ENCODE measurements around the gene GPR148.

GRCh38 chr2:130762031-130762909 lies 33.4 kb downstream of the GPR148 start:
- no peak for TF ChIP-seq CTCF (IDR thresholded peaks at IDR 0.05; ENCODE audit: control extremely low read depth in 1 of 3, insufficient read depth in 1 of 3, low read depth in 1 of 3, low read length in 3 of 3)
- no peak for TF ChIP-seq USF2 (IDR thresholded peaks at IDR 0.05; ENCODE audit: low read length)
- TF ChIP-seq SRF (IDR thresholded peaks at IDR 0.05; ENCODE audit: low read depth, low read length): no peak
- no peak for TF ChIP-seq TAF1 (IDR thresholded peaks at IDR 0.05; ENCODE audit: low read depth, low read length)
- TF ChIP-seq RAD21 (IDR thresholded peaks at IDR 0.05 in 1 of 2, conservative IDR thresholded peaks at IDR 0.05 in 1 of 2; ENCODE audit: low read depth in 2 of 2, low read length in 2 of 2): no peak
- TF ChIP-seq EZH2 (IDR thresholded peaks at IDR 0.05; ENCODE audit: low read depth, low read length, severe bottlenecking): no peak
- no peak for TF ChIP-seq POLR2A (IDR thresholded peaks at IDR 0.05; ENCODE audit: control extremely low read depth in 1 of 2, low read depth in 2 of 2, low read length in 2 of 2)
- no peak for TF ChIP-seq SP1 (IDR thresholded peaks at IDR 0.05; ENCODE audit: low read depth, low read length)
- no peak for TF ChIP-seq EP300 (IDR thresholded peaks at IDR 0.05; ENCODE audit: borderline replicate concordance in 1 of 2, low read depth in 2 of 2, low read length in 2 of 2)
- TF ChIP-seq TBP (IDR thresholded peaks at IDR 0.05; ENCODE audit: low read depth, low read length): no peak
- TF ChIP-seq CBX5 (IDR thresholded peaks at IDR 0.05; ENCODE audit: low read depth, low read length): no peak
- no peak for TF ChIP-seq FOSL1 (IDR thresholded peaks at IDR 0.05; ENCODE audit: insufficient read depth, low read depth, low read length)
- TF ChIP-seq ATF2 (IDR thresholded peaks at IDR 0.05; ENCODE audit: low read length): no peak
- TF ChIP-seq CREB1 (IDR thresholded peaks at IDR 0.05): no peak

Measured in H1 (cell line).